ENCODE data around the gene CDKN1C.

DNA sequence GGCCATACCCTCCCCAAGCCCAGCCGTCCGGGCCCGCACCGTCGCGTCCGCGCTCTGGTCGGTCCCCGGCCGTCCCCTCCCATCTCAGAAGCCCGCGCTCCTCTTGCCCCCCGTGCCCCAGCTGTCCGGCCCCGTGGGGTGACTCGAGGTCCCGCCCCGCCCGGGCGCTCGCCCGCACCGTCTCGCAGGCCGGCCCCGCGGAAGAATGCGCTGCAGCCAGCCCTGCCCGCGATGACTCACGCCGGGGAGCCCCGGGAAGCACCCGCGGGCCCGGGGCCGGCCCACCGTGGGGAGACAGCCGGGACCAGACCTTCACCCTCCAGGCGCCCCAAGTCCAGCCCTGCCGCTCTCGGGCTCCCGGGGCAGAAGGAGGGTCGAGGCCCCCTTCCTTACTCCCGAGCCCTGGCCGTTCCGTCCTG is 44.0 kb upstream of the CDKN1C start:
- TF ChIP-seq EZH2 (IDR thresholded peaks at IDR 0.05) (no peak), POLR2AphosphoS5 (IDR thresholded peaks at IDR 0.05; ENCODE audit: borderline replicate concordance, low read depth, low read length) (no peak), FOXP2 (optimal IDR thresholded peaks at IDR 0.05; ENCODE audit: control extremely low read depth, extremely low read length, insufficient read depth) (no peak)

Measured in SK-N-MC (cell line).